Hepatocyte (in vitro differentiated cells): ENCODE results near the gene SLC13A2.

Experiments used
- CTCF ChIP-seq: fragments of 200-600 bp; sonication (generic); IDR thresholded peaks from 2 replicates; pipeline ENCODE4 v1.5.1; 2016; ENCODE audit warnings: antibody characterized with exemption, mild to moderate bottlenecking; ENCODE audit not compliant: poor library complexity
- EZH2 ChIP-seq: fragments of 200-600 bp; sonication (generic); IDR thresholded peaks from 2 replicates; pipeline ENCODE4 v1.6.1; 2016; ENCODE audit warnings: antibody characterized with exemption, mild to moderate bottlenecking, borderline replicate concordance
- EZH2phosphoT487 ChIP-seq: fragments of 200-600 bp; sonication (generic); IDR thresholded peaks from one replicate; pipeline ENCODE4 v1.6.1; 2018; ENCODE audit warnings: antibody characterized with exemption, mild to moderate bottlenecking, low read depth, moderate library complexity; ENCODE audit not compliant: unreplicated experiment, severe bottlenecking

DNA sequence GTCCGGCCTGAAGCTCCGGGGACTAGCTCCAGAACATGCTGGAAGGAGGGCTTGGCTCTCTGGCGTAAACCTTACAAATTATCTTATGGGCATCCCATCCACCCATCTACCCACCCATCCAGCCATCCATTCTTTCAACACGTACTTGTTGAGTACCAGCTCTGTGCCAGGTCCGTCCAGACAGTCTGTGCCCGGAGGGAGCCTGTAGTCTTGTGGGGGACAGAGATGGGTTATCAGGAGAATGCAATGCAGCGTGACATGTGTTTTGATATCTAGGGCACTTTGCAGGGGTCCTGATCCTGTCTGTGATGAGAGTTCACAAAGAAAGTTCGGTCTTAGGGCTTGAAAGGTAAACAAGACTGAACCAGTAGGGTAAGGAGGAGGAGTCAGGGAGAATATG, 4.1 kb upstream of the SLC13A2 start:
- no peak for TF ChIP-seq CTCF
- no peak for TF ChIP-seq EZH2
- no peak for TF ChIP-seq EZH2phosphoT487
